ENCODE data around the gene INSC.

INSC gene

GRCh38 chr11:15095736-15096228 is 18.9 kb upstream of the INSC start:
- H3K4me1 ChIP-seq (ENCODE audit: control insufficient read depth, low read depth, low read length): no peaks in the 10 kb centered on the region
- H3K9ac ChIP-seq (ENCODE audit: low read length): no peak overlapping the region
- no peak overlapping the region for H3K27ac ChIP-seq (ENCODE audit: low read length)
- H3K4me3 ChIP-seq (ENCODE audit: low read length): no peak overlapping the region
- no peaks in the 10 kb centered on the region for H3K27me3 ChIP-seq (ENCODE audit: control insufficient read depth, insufficient read depth, low read length)
- no peaks in the 10 kb centered on the region for H3K9me3 ChIP-seq (ENCODE audit: control insufficient read depth, low read depth, low read length)
- H3K36me3 ChIP-seq (ENCODE audit: control insufficient read depth, low read depth, low read length): no peaks in the 10 kb centered on the region

DNA sequence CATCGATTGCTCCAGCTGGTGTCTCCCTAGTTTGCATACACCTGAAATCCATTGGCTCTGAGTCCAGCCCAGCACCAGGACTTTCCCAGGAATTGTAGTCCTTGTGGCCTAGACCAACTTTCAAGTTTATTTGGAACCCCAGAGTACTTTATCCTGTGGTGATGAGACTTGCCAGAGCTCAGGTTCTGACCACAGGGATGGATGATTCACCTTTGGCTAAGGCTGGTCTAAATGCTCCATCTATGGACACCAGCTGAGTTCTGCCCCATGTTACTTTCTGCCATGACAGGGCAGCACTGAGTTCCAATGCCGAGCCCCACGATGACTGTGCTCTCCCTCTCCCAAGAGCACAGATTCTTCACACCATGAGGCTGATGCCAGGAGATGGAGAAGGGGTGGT is 17.3 kb upstream of the INSC start:
- Histone ChIP-seq H3K4me1 (ENCODE audit: control insufficient read depth, low read depth, low read length) (no peaks in the 10 kb centered on the region), H3K4me3 (ENCODE audit: low read length) (no peak overlapping the region), H3K9me3 (ENCODE audit: control insufficient read depth, low read depth, low read length) (no peaks in the 10 kb centered on the region), H3K9ac (ENCODE audit: low read length) (no peak overlapping the region), H3K36me3 (ENCODE audit: control insufficient read depth, low read depth, low read length) (no peaks in the 10 kb centered on the region), H3K27ac (ENCODE audit: low read length) (no peak overlapping the region), H3K27me3 (ENCODE audit: control insufficient read depth, insufficient read depth, low read length) (no peaks in the 10 kb centered on the region)

- H3K27ac ChIP-seq (ENCODE audit: low read length): no peak overlapping the region
- no peaks in the 10 kb centered on the region for H3K27me3 ChIP-seq (ENCODE audit: control insufficient read depth, insufficient read depth, low read length)
- H3K9me3 ChIP-seq (ENCODE audit: control insufficient read depth, low read depth, low read length): no peaks in the 10 kb centered on the region
- no peaks in the 10 kb centered on the region for H3K4me1 ChIP-seq (ENCODE audit: control insufficient read depth, low read depth, low read length)
- H3K4me3 ChIP-seq (ENCODE audit: low read length): no peak overlapping the region
- H3K9ac ChIP-seq (ENCODE audit: low read length): no peak overlapping the region
- no peaks in the 10 kb centered on the region for H3K36me3 ChIP-seq (ENCODE audit: control insufficient read depth, low read depth, low read length)
These were observed 15.5 kb upstream of the INSC start for GRCh38 chr11:15099267-15099666.

GRCh38 chr11:15101072-15101709 is 13.5 kb upstream of the INSC start:
- H3K36me3 ChIP-seq (ENCODE audit: control insufficient read depth, low read depth, low read length): no peaks in the 10 kb centered on the region
- no peak overlapping the region for H3K4me3 ChIP-seq (ENCODE audit: low read length)
- no peaks in the 10 kb centered on the region for H3K9me3 ChIP-seq (ENCODE audit: control insufficient read depth, low read depth, low read length)
- no peaks in the 10 kb centered on the region for H3K27me3 ChIP-seq (ENCODE audit: control insufficient read depth, insufficient read depth, low read length)
- no peak overlapping the region for H3K27ac ChIP-seq (ENCODE audit: low read length)
- H3K9ac ChIP-seq (ENCODE audit: low read length): no peak overlapping the region
- H3K4me1 ChIP-seq (ENCODE audit: control insufficient read depth, low read depth, low read length): no peaks in the 10 kb centered on the region

DNA sequence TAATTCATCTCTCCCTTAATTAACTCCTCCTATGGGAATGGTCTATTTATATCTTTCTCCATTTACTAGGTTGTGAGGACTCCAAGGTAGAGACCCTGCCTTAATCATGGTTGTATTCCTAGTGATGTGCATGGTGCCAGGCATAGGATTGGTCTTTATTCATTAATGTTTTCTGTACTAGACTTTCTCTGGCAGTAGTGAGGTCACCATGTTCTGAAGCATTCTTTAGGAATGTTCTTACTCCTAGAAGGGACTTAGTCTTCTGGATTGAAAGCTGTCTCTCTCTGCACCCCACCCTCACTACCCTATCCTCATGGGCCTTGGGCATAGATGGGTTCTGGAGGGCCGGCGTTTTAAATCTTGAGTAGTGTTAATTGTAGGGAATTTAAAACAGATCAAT is 10.6 kb upstream of the INSC start:
- no peaks in the 10 kb centered on the region for H3K9me3 ChIP-seq (ENCODE audit: control insufficient read depth, low read depth, low read length)
- H3K36me3 ChIP-seq (ENCODE audit: control insufficient read depth, low read depth, low read length): no peaks in the 10 kb centered on the region
- no peak overlapping the region for H3K4me3 ChIP-seq (ENCODE audit: low read length)
- no peak overlapping the region for H3K9ac ChIP-seq (ENCODE audit: low read length)
- H3K4me1 ChIP-seq (ENCODE audit: control insufficient read depth, low read depth, low read length): no peaks in the 10 kb centered on the region
- no peaks in the 10 kb centered on the region for H3K27me3 ChIP-seq (ENCODE audit: control insufficient read depth, insufficient read depth, low read length)
- no peak overlapping the region for H3K27ac ChIP-seq (ENCODE audit: low read length)

DNA sequence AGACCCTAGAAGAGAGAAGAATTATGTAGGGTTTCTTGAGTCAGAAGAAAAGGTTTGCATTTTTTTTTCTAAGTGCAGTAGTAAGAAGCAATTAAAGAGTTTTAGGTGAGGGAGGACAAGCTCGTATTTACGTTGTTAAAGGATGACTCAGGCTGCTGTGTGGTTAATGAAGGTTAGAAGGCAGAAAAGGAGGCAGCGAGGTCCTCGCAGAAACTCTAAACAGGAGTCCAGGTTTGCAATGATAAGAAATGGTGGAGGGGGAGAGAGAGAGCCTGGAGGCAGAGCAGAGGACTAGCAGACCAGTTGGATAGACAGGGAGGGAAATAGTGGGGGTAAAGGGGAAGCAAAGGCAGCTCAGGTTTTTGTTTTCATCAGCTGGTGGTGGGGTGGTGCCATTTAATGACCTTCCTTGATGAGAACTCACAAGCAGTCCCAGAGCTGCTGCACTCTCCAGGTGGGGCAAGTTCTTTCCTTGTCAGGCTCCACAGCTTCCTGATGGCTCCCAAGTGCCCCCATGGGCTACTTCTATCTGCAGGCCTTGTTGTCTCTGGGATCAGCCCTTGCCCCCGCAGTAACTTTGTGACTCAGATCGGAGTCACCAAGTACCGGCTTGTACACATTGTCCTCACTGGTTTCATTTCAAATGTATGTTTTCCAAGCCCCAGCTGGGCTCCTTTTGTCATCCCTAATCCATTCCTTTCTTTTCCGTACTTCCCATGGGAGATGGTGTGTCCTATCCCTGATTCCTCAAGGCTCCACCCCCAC is 8.3 kb upstream of the INSC start:
- Histone ChIP-seq H3K27me3 (ENCODE audit: control insufficient read depth, insufficient read depth, low read length) (no peaks in the 10 kb centered on the region), H3K36me3 (ENCODE audit: control insufficient read depth, low read depth, low read length) (no peaks in the 10 kb centered on the region), H3K4me1 (ENCODE audit: control insufficient read depth, low read depth, low read length) (no peaks in the 10 kb centered on the region), H3K27ac (ENCODE audit: low read length) (no peak overlapping the region), H3K4me3 (ENCODE audit: low read length) (no peak overlapping the region), H3K9ac (ENCODE audit: low read length) (no peak overlapping the region), H3K9me3 (ENCODE audit: control insufficient read depth, low read depth, low read length) (no peaks in the 10 kb centered on the region)

- Histone ChIP-seq H3K36me3 (ENCODE audit: control insufficient read depth, low read depth, low read length) (no peaks in the 10 kb centered on the region), H3K27ac (ENCODE audit: low read length) (no peak overlapping the region), H3K9ac (ENCODE audit: low read length) (no peak overlapping the region), H3K4me3 (ENCODE audit: low read length) (no peak overlapping the region), H3K27me3 (ENCODE audit: control insufficient read depth, insufficient read depth, low read length) (peaks cover 3% of the 10 kb centered on the region), H3K9me3 (ENCODE audit: control insufficient read depth, low read depth, low read length) (no peaks in the 10 kb centered on the region), H3K4me1 (ENCODE audit: control insufficient read depth, low read depth, low read length) (no peaks in the 10 kb centered on the region)
These were observed 6.8 kb upstream of the INSC start for GRCh38 chr11:15107730-15108515.

DNA sequence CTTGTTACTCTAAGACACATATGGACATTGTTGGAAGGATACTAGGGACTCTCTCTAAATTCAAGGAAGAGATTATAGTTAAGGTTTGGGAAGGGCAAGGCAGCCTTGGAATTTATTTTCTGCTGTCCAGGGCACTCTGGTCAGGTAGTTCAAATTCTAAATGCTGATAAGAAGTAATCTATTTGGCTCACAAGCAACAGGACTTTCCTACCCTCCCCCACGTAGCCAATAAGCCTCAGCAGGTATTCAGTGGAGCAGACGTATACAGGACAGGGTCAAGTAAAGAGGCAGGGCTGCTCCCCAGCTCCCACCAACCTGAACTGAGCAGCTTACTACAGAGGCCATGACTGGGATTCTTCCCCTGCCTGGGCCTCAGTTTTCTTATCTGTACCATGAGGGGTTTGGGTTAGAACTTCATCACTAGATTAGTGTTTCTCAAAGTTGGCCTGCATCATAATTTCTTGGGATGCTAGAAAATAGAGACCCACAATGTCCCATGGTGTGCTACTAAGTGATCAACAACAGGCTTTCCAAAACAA is 6.1 kb upstream of the INSC start:
- no peak overlapping the region for H3K27ac ChIP-seq (ENCODE audit: low read length)

DNA sequence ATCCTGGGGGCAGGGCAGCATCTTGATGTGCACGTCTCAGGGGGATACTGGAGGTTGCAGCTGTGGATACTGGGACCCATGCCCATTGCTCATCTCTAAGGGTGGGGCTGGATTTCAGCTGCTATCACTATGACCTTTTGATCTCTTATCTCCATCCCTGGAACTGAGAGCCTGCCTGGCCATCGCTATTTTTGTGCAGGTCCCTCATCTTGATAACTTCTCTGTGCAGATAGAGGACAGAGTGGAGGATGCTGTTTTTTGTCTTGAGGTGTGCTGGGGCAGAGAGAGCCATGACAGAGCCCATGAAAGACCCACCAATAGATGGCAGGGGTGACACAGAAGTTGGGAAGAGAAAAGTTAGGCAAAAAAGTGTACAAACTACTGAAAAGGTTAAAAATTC is 5.1 kb upstream of the INSC start:
- peaks cover 20% of the 10 kb centered on the region for H3K27me3 ChIP-seq (ENCODE audit: control insufficient read depth, insufficient read depth, low read length)
- H3K4me3 ChIP-seq (ENCODE audit: low read length): no peak overlapping the region
- no peaks in the 10 kb centered on the region for H3K9me3 ChIP-seq (ENCODE audit: control insufficient read depth, low read depth, low read length)
- H3K27ac ChIP-seq (ENCODE audit: low read length): no peak overlapping the region
- no peaks in the 10 kb centered on the region for H3K36me3 ChIP-seq (ENCODE audit: control insufficient read depth, low read depth, low read length)
- H3K4me1 ChIP-seq (ENCODE audit: control insufficient read depth, low read depth, low read length): no peaks in the 10 kb centered on the region
- H3K9ac ChIP-seq (ENCODE audit: low read length): no peak overlapping the region

More for the DNA sequence above, 6.1 kb upstream of the INSC start:
- no peaks in the 10 kb centered on the region for H3K9me3 ChIP-seq (ENCODE audit: control insufficient read depth, low read depth, low read length)
- H3K36me3 ChIP-seq (ENCODE audit: control insufficient read depth, low read depth, low read length): no peaks in the 10 kb centered on the region
- H3K4me1 ChIP-seq (ENCODE audit: control insufficient read depth, low read depth, low read length): no peaks in the 10 kb centered on the region
- no peak overlapping the region for H3K9ac ChIP-seq (ENCODE audit: low read length)
- peaks cover 11% of the 10 kb centered on the region for H3K27me3 ChIP-seq (ENCODE audit: control insufficient read depth, insufficient read depth, low read length)
- H3K4me3 ChIP-seq (ENCODE audit: low read length): no peak overlapping the region

- Histone ChIP-seq H3K4me1 (ENCODE audit: control insufficient read depth, low read depth, low read length) (no peaks in the 10 kb centered on the region), H3K27ac (ENCODE audit: low read length) (no peak overlapping the region), H3K36me3 (ENCODE audit: control insufficient read depth, low read depth, low read length) (no peaks in the 10 kb centered on the region), H3K27me3 (ENCODE audit: control insufficient read depth, insufficient read depth, low read length) (peaks cover 35% of the 10 kb centered on the region), H3K9me3 (ENCODE audit: control insufficient read depth, low read depth, low read length) (no peaks in the 10 kb centered on the region), H3K4me3 (ENCODE audit: low read length) (no peak overlapping the region), H3K9ac (ENCODE audit: low read length) (no peak overlapping the region)
These were observed 3.5 kb upstream of the INSC start for GRCh38 chr11:15111215-15111614.

GRCh38 chr11:15112131-15112541 is 2.6 kb upstream of the INSC start:
- Histone ChIP-seq H3K4me3 (ENCODE audit: low read length) (no peak overlapping the region), H3K4me1 (ENCODE audit: control insufficient read depth, low read depth, low read length) (no peaks in the 10 kb centered on the region), H3K27ac (ENCODE audit: low read length) (no peak overlapping the region), H3K27me3 (ENCODE audit: control insufficient read depth, insufficient read depth, low read length) (peaks cover 35% of the 10 kb centered on the region), H3K9me3 (ENCODE audit: control insufficient read depth, low read depth, low read length) (no peaks in the 10 kb centered on the region), H3K9ac (ENCODE audit: low read length) (no peak overlapping the region), H3K36me3 (ENCODE audit: control insufficient read depth, low read depth, low read length) (no peaks in the 10 kb centered on the region)
